GM21529 (cell line): ENCODE data around the gene AMIGO3.
A peak's percentile ranks its signal among the peaks of the same experiment; 100 is the strongest.
"Not testable (repeated sequence)": the region's sequence is repeated elsewhere in the genome, so short reads cannot be mapped to it uniquely, and the experiment has no call there.

ENCODE experiments used
- ATAC-seq: cut with Tn5 transposase; IDR thresholded peaks from one replicate; pipeline ENCODE4 v1.9.1; 2021; ENCODE audit not compliant: unreplicated experiment

AMIGO3 gene, protein sequence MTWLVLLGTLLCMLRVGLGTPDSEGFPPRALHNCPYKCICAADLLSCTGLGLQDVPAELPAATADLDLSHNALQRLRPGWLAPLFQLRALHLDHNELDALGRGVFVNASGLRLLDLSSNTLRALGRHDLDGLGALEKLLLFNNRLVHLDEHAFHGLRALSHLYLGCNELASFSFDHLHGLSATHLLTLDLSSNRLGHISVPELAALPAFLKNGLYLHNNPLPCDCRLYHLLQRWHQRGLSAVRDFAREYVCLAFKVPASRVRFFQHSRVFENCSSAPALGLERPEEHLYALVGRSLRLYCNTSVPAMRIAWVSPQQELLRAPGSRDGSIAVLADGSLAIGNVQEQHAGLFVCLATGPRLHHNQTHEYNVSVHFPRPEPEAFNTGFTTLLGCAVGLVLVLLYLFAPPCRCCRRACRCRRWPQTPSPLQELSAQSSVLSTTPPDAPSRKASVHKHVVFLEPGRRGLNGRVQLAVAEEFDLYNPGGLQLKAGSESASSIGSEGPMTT

DNA sequence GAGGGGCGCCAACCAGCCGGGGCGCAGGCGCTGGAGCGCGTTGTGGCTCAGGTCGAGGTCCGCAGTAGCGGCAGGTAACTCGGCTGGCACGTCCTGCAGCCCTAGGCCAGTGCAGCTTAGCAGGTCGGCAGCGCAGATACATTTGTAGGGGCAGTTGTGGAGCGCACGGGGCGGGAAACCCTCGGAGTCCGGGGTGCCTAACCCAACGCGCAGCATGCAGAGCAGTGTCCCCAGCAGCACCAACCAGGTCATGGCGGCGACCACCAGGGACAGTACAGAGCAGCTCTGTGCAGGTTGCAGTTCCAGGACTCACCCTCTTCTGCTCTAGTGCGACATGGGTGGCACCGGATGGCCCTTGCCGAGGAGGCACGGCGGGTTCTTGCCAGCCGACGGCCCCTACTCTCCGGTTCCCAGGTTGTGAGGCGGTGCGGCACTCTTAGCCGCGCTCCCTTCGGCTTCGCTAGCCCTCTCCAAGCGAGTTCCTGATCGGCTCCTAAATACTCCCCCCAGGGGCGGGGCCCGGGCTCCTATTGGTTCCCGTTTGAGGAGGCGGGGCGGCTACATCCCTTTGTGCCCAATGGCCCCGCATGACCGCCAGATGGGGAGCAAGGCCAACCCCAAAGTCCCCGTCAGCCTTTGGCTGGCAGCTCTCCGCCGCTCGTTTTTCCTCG is at the start of gene AMIGO3:
Gene AMIGO3 (minus strand): TSS at position 471 of the 671 bp plus-strand sequence. CDS start 219 bp downstream, at position 252.
- ATAC-seq = peak; percentile 52

GRCh38 chr3:49763981-49764380 is 44.5 kb upstream of the AMIGO3 start:
- no peak for ATAC-seq

DNA sequence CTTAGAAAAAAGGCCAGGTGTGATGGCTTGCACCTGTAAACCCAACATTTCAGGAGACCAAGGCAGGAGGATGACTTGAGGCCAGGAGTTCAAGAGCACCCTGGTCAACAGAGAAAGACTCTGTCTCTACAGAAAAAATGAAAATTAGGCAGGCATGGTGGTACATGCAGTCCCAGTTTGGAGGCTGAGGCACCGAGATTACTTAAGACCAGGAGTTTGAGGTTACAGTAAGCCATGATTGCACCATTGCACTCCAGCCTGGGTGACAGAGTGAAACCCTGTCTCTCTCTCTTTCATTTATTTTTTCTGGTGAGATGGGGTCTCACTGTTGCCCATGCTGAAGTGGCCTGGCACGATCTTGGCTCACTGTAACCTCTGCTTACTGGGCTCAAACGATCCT is 42.2 kb upstream of the AMIGO3 start:
- no peak for ATAC-seq

GRCh38 chr3:49759226-49759625 is 39.7 kb upstream of the AMIGO3 start:
- ATAC-seq = no peak

DNA sequence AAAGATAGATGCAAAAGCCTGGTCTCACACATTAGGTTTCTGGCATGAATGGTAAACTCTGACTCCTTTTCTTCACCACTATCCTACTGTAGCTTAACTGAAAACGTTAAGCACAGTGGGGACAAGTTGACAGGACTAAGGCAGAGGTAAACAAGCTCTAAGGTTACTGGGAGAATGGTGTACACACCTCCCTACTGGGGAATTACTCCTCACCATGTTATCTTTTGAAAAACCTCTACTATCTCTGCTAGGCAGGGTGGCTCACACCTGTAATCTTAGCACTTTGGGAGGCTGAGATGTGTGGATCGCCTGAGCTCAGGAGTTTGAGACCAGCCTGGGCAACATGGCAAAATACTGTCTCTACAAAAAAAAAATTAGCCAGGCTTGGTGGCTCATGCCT is 37.7 kb upstream of the AMIGO3 start:
- no peak for ATAC-seq

DNA sequence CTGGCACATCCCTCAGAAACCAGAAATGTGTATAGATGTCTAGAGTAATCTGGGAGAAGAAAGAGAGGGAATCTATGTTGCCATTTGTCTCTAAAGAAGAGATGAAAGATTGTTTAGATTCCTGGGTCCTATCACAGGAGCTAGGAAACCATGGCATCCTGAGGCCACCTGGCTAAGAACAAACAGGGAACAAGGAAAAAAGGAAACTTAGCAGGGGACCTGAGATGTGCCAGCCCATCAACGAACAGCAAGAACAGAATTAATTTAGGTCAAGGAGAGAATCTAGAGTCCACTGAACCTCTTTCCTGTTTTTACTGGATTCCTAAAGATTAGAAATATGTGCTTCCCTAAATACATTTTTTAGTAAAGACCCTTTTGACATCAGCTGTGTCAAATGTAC is 36.6 kb upstream of the AMIGO3 start:
- no peak for ATAC-seq

DNA sequence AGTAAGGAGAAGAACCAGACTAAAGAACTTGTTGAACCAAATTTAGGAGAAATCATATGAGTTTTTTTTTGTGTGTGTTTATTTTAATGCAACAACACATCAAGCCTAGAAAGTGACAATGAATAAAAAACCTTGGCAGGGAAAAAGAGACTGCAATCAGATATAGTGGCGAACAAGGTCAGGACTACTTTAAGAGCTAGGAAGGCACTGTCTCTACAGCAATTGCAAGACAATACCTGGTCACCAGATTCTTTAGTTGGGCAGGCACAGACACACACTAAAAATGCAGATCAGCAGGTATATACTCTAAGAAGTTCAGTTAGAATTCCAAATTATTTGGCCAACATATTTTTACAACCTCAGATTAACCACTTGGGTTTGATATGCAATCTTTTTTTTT is 35.1 kb upstream of the AMIGO3 start:
- ATAC-seq = no peak

- ATAC-seq = no peak
These were observed 32.0 kb upstream of the AMIGO3 start for GRCh38 chr3:49751501-49751900.

DNA sequence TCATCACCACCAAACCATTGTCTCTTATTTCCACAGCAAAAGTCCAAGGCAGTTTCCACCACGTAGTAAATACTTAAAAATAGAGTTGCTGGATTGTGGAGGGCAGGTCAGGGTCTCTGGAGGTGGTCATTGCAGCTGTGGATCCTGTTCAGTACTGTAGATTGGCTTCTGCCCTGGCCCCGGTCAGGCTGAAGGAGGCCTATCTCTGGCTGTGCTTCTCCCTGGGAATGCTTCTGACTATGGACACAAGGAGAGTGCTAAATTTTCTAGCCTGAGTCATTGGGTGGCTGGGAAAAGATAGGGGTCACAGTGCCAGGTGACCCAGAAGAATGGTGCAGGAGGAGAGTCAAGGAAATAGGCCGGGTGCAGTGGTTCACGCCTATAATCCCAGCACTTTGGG is 30.6 kb upstream of the AMIGO3 start:
- no peak for ATAC-seq

GRCh38 chr3:49748874-49749273 is 29.4 kb upstream of the AMIGO3 start:
- not testable (repeated sequence) for ATAC-seq

GRCh38 chr3:49747792-49748480 is 28.5 kb upstream of the AMIGO3 start:
- no peak for ATAC-seq

GRCh38 chr3:49745986-49746385 is 26.5 kb upstream of the AMIGO3 start:
- ATAC-seq = no peak

- no peak for ATAC-seq
These were observed 20.9 kb upstream of the AMIGO3 start for GRCh38 chr3:49740427-49740826.

DNA sequence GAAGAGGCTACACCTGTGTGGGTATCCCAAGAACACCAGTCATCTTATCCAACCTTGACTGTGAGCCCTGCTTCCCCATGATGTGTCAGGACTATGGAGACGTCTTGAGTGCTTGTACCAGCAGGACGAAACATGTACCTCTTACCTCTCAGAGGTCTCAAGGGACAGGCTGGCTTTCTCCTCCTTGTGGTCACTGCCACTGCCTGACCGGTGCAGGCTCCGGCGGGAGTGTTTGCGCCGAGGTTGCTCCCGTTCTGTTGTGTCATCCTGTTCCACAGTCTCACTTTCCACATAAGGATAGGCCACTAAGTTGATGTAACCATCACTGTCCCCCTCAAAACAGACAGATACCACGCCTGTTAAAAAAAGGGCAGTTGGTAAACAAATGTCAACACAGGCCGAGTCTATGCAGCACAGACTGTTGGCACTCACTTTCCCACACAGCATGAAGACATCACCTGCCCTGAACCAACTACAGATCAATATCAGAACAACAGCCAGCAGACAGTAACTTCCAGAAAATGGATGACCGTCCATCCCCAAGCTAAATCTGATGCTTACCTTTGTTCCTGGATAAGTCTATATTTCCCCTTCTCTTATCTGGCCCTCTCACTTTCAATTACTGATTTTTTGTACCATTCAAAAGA is 18.7 kb upstream of the AMIGO3 start:
- ATAC-seq = no peak

GRCh38 chr3:49734752-49735151 is 15.3 kb upstream of the AMIGO3 start:
- ATAC-seq = no peak

- no peak for ATAC-seq
These were observed 14.1 kb upstream of the AMIGO3 start for GRCh38 chr3:49733551-49733950.

DNA sequence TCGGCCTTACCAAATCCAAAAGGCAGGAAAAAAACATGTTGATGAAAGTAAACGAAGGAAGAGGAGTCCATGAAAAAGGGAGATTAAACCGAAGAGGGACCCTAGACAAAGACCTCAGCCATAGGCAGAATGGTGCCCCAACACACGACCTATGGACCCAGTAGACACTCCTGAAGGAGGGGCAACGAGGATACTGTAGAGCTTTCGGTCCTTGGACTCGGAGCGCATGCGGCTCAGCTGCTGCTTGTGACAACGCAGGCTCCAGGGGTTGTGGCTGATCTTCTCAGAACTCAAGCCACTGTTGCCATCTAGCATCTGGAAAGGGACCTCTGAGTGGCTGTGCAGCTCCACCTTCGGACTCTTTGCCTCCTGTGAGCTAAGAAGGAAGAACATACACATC is 13.1 kb upstream of the AMIGO3 start:
- ATAC-seq = no peak

DNA sequence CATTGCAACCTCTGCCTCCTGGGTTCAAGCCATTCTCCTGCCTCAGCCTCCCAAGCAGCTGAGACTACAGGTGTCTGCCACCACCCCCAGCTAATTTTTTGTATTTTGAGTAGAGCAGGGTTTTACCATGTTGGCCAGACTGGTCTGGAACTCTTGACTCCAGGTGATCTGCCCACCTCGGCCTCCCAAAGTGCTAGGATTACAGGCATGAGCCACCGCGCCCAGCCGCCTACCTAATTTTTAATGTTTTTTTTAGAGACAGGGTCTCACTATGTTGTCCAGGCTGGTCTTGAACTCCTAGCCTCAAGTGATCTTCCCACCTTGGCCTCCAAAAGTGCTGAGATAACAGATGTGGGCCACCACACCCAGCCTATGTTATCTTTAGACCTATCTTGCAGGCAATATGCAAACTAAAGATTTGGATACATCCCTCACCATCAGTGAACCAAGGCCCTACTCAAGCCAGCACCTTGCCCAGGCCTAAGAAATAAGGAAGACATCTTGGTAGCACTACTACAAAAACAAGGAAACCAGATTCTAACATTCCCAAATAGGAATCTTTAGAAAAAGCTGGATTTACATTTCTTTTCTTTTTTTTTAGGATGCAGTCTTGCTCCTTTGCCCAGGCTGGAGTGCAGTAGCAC is 10.6 kb upstream of the AMIGO3 start:
- ATAC-seq = no peak

- ATAC-seq = no peak
These were observed 8.5 kb upstream of the AMIGO3 start for GRCh38 chr3:49727924-49728361.

DNA sequence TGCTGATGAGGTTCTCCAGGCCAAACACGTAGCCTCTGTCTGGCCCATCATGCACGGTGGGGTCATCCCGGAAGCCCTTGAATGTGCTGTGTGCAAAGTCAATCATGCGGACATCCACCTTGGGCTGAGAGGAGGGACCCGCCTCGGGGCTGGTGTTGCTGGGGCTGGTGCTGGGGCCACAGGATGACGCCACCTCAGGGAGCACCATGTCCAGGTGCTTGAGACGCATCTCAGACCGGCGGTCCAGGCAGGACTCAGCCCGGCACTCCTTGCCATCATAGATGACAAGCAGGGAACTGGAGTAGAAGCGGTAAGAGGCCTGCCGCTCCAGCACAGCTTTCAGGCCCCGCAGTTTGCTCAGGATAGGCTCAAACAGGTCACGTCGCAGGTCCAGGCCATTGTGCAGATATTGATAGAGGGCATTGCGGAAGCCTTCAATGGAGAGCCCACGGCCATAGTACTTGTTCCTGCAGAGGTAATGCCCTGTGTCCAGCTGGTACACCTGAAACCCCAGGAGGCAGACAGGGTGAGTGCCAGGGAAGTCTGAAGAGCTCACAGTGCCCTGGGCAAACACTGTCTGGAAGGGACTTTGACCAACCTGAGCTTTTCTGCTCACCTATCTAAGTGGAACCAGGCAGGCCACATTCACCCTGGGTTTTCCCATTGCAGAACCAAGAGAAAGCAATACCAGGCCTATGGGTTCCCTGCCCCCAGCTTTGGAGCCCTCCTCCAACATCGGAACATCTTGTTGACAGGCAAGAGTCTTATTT is 7.9 kb upstream of the AMIGO3 start:
- ATAC-seq = no peak
